Cardiac fibroblast (primary cell): ENCODE results near the gene PWWP2A.

Source experiments
- DNase-seq, 2 donors: peaks; one replicate each; pipeline versions ENCODE4 v3.0.0 to v3.0.0-alpha.2; 2010; ENCODE audit warnings: low read depth in 2 of 2
- H3K4me3 ChIP-seq, 2 donors: replicated peaks in 1 of 2; 1 replicate in 1 of 2; 2 replicates in 1 of 2; pipeline ENCODE4 v1.5.1; 2011; ENCODE audit warnings: low read depth in 2 of 2, low read length in 2 of 2, mild to moderate bottlenecking in 2 of 2, moderate library complexity in 1 of 2
- CTCF ChIP-seq: IDR thresholded peaks from one replicate; pipeline ENCODE4 v1.5.1; 2011; ENCODE audit warnings: low read depth, mild to moderate bottlenecking, low read length, inconsistent platforms

Gene PWWP2A

GRCh38 chr5:160087199-160087598 lies 32.1 kb downstream of the PWWP2A start:
- TF ChIP-seq CTCF, result no peak
- no peak for DNase-seq

GRCh38 chr5:160084144-160084543 lies 35.1 kb downstream of the PWWP2A start:
- DNase-seq, result no peak
- no peak overlapping the region for H3K4me3 ChIP-seq
- TF ChIP-seq CTCF, result no peak

More at GRCh38 chr5:160087199-160087598, 32.1 kb downstream of the PWWP2A start:
- H3K4me3 ChIP-seq, result no peak overlapping the region

GRCh38 chr5:160083501-160083900 lies 35.7 kb downstream of the PWWP2A start:
- TF ChIP-seq CTCF, result no peak
- peak in 1 of 2 donors; percentile 68 for DNase-seq
- H3K4me3 ChIP-seq, result peak overlapping the region in 1 of 2 donors; percentile 9

GRCh38 chr5:160082614-160083500 lies 36.4 kb downstream of the PWWP2A start:
- DNase-seq, result peak; percentile 74 to 89
- peak overlapping the region in 1 of 2 donors; percentile 9 for H3K4me3 ChIP-seq
- no peak for TF ChIP-seq CTCF

- no peak for DNase-seq
- no peak overlapping the region for H3K4me3 ChIP-seq
- TF ChIP-seq CTCF, result no peak
These were observed 37.8 kb downstream of the PWWP2A start for GRCh38 chr5:160081495-160081894.

- TF ChIP-seq CTCF, result no peak
- DNase-seq, result no peak
- H3K4me3 ChIP-seq, result no peak overlapping the region
These were observed 39.5 kb downstream of the PWWP2A start for GRCh38 chr5:160079753-160080152.

GRCh38 chr5:160076997-160077396 lies 42.3 kb downstream of the PWWP2A start:
- TF ChIP-seq CTCF, result no peak
- DNase-seq, result no peak
- H3K4me3 ChIP-seq, result no peak overlapping the region
